Smooth muscle cell of bladder (primary cell): ENCODE data around the gene IGSF22. TPM values are rescaled to one million over a fixed set of nuclear protein-coding genes. Genes with fewer than 3 reads are reported as not detected.

ENCODE experiments used
- total RNA-seq: library from RNA; depleted of rRNA; stranded (reverse); fragments of >200 nt; gene quantifications from 2 replicates; pipeline ENCODE4 v1.2.3, GENCODE V29; 2014

Gene IGSF22
- under 0.01 TPM in 1 of 2 replicates, not detected in the other for total RNA-seq

DNA sequence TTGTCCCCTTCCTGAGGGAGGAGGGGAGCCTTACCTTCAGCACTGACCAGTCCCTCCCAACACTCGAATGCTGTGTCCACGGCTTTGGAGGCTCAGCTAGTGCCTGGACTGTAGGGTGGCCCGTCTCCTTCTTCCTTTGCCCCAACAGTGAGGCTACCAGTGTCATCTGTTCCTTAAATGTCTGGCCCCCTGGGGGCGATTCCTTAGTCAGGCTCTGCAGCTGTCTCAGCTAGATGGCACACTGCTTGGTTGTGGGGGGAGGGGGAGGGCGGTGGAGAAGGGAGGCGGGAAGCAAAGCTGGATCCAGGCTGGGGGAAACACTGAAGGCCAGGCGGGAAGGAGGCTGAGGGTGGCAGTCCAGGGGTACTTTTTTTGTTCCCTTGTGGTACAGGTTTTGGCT, at the start of gene IGSF22:
Gene IGSF22 (minus strand): TSS at position 149 of the 400 bp plus-strand sequence. CDS start 1,952 bp downstream, outside the sequence.

DNA sequence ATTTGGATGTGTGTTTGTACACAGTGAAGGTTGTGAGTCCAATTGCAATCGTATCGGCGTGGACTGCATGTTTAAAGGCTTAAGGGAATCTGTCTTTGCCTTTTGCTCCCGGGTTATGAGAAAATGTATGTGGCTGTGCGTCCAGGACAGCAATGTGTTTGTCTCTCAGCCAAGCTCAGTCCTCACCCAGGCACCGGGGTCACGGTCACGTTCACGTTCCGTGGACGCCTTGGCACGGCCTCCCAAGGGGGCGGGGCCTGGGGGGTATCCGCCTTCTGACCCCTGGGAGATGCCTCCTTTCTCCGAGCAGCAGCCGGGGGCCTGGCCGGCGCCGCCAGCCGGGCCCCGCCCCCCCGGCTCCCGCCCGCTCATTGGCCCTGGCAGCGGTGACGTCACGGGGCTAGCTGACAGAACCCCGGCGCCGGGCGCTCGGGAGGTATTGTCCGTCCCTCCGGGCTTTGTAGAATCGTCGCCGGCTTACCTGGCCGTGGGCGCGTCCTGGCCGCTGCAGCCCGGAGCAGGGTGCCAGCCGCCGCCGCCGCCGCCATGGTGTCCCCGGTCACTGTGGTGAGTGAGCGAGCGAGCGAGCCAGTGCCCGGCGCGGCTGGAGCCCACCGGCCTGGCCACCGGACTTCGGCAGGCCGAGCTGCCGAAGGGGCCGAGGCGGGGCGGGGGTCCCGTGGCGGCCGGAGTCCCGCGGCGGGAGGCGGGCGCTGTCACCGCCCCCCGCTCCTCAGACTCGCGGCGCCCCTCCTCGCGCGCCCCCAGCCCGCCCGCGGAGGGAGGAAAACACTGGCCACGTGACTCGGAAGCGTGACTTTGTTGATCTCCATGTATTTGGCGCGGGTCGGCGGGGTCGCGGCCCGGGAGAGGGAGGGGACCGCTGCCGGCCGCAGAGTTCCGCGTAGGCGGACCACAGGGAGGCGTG, 27.4 kb downstream of the IGSF22 start, which contains the start of gene TMEM86A:
Gene TMEM86A (plus strand): TSS at position 439 of the 928 bp plus-strand sequence. CDS start 108 bp downstream, at position 547.

Other genes with a start within 250 kb of the IGSF22 start
- gene TSG101, start 199.2 kb downstream of the IGSF22 start, total RNA-seq = 50.2 and 52.0 TPM in 2 replicates
- gene UEVLD, start 137.5 kb downstream of the IGSF22 start, total RNA-seq = 21.1 and 21.6 TPM in 2 replicates
- gene MISFA, start 126.4 kb downstream of the IGSF22 start, total RNA-seq = 0.18 and 0.71 TPM in 2 replicates
- gene SPTY2D1, start 91.8 kb downstream of the IGSF22 start, total RNA-seq = 14.0 and 14.2 TPM in 2 replicates
- gene TMEM86A, start 27.4 kb downstream of the IGSF22 start, total RNA-seq = 0.57 and 0.83 TPM in 2 replicates
- gene PTPN5, start 65.6 kb upstream of the IGSF22 start, total RNA-seq = under 0.01 TPM in 1 of 2 replicates, not detected in the other
- gene MRGPRX1, start 213.2 kb upstream of the IGSF22 start, total RNA-seq = not detected in 2 replicates